ENCODE data around the gene GRIK3.

DNA sequence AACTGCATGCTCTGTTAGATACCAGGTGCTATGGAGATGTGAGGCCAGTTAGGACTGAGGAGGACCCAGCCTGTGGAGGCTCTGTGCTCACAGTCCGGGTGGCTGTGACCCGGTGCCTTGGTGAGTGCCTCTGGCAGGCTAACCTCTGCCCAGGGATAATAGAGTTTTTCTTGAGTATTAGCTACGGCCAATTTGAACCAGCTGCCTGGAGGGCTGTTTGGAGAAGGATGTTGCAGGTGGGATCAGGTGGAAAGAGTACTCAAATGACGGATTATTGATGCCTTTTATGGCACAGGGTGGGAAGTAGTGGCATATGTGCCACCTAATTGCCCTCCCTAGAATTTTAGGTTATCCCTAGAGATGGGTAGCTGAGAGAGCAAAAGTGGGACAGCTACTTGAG is 182.7 kb downstream of the GRIK3 start:
- TF ChIP-seq, protein P1, sequence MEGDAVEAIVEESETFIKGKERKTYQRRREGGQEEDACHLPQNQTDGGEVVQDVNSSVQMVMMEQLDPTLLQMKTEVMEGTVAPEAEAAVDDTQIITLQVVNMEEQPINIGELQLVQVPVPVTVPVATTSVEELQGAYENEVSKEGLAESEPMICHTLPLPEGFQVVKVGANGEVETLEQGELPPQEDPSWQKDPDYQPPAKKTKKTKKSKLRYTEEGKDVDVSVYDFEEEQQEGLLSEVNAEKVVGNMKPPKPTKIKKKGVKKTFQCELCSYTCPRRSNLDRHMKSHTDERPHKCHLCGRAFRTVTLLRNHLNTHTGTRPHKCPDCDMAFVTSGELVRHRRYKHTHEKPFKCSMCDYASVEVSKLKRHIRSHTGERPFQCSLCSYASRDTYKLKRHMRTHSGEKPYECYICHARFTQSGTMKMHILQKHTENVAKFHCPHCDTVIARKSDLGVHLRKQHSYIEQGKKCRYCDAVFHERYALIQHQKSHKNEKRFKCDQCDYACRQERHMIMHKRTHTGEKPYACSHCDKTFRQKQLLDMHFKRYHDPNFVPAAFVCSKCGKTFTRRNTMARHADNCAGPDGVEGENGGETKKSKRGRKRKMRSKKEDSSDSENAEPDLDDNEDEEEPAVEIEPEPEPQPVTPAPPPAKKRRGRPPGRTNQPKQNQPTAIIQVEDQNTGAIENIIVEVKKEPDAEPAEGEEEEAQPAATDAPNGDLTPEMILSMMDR (IDR thresholded peaks at IDR 0.05): no peak
- TF ChIP-seq POLR2A (IDR thresholded peaks at IDR 0.05): no peak
